ENCODE measurements around the gene TMEM47. TPM values are rescaled to one million over a fixed set of nuclear protein-coding genes. Genes with fewer than 3 reads are reported as not detected.

TMEM47 gene
- total and polyA plus RNA-seq, 9 donors: 15.4 to 49.2 (median 28.0) TPM

DNA sequence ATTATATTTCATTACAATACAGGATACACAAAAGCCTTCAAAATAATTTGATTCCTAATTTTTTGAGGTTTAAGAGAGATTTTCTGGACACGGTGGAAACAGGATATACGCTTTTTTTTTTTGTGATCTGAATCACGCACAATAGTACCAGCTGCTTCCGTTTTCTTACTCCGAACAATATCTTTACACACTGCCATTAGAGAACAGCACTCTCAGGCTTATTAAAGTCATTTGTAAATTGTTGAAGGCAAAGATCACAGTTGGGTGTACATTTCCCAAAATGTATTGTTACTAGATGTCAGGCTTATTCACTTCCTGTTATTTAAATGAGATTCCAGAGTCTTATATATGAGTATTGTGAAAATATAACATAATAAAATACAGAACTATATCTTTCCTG is 71.5 kb downstream of the TMEM47 start:
- no peak overlapping the region for H3K27ac ChIP-seq
- no peaks in the 10 kb centered on the region for H3K4me1 ChIP-seq (ENCODE audit: insufficient read depth)
- no peaks in the 10 kb centered on the region for H3K9me3 ChIP-seq
- H3K27me3 ChIP-seq: no peaks in the 10 kb centered on the region
- H3K4me3 ChIP-seq: no peak overlapping the region
- H3K36me3 ChIP-seq: no peaks in the 10 kb centered on the region
- TF ChIP-seq, protein P1, sequence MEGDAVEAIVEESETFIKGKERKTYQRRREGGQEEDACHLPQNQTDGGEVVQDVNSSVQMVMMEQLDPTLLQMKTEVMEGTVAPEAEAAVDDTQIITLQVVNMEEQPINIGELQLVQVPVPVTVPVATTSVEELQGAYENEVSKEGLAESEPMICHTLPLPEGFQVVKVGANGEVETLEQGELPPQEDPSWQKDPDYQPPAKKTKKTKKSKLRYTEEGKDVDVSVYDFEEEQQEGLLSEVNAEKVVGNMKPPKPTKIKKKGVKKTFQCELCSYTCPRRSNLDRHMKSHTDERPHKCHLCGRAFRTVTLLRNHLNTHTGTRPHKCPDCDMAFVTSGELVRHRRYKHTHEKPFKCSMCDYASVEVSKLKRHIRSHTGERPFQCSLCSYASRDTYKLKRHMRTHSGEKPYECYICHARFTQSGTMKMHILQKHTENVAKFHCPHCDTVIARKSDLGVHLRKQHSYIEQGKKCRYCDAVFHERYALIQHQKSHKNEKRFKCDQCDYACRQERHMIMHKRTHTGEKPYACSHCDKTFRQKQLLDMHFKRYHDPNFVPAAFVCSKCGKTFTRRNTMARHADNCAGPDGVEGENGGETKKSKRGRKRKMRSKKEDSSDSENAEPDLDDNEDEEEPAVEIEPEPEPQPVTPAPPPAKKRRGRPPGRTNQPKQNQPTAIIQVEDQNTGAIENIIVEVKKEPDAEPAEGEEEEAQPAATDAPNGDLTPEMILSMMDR (IDR thresholded peaks at IDR 0.05): no peak
- no peak for TF ChIP-seq POLR2A (IDR thresholded peaks at IDR 0.05)
- 70 to 84% (median 71%) methylated on average over 5 of the region's 5 CpGs for WGBS, 3 donors
- DNase-seq: no peak
- intact Hi-C loops (cut with DNase I): no loop called here

DNA sequence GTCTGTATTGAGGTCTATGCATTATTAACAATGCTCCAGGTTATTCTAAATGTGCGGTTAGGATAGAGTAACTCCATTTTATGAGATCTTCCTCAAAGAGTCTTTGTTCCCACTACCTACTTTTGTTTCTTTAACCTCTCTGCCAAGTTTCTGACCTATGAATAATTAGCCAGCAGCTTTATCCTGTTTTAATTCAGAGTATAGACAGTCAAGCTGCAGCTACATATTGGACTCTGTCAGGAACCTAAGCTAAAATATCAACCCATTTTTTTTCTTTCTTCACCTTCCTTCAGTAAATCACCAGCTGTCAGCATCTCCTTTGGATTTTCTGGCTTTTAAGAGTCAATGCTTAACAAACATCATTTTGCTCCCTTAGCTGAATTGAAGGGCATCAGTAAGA is 72.3 kb downstream of the TMEM47 start:
- DNase-seq: no peak
- no peaks in the 10 kb centered on the region for H3K4me1 ChIP-seq (ENCODE audit: insufficient read depth)
- H3K27me3 ChIP-seq: no peaks in the 10 kb centered on the region
- WGBS, 3 donors: 77 to 79% (median 77%) methylated on average over 1 of the region's 1 CpG
- no peaks in the 10 kb centered on the region for H3K9me3 ChIP-seq
- no peaks in the 10 kb centered on the region for H3K36me3 ChIP-seq
- TF ChIP-seq POLR2A (IDR thresholded peaks at IDR 0.05) (no peak), EP300 (IDR thresholded peaks at IDR 0.05) (no peak)
- TF ChIP-seq, protein P1 (IDR thresholded peaks at IDR 0.05): no peak
- intact Hi-C loops (cut with DNase I): no loop called here
- no peak overlapping the region for H3K4me3 ChIP-seq
- no peak overlapping the region for H3K27ac ChIP-seq

DNA sequence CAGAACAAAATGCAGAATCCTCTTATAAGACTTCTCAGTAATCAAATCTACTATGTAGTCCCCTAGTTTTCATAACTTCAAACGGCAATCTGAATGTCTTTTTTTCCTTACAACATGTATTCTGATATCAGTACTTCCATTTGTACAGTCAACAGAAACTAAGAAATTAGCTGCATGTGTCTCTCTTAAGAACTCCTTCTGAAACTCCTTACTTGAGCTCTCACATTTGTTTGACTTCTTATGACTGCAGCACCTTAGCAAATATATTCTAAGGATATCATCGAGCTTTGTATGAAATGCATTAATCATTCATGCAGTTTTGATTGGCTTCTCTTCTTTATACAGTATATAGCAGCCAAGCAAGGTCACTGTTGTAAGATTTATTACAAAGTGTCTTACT is 77.0 kb downstream of the TMEM47 start:
- 42 to 47% (median 44%) methylated on average over 2 of the region's 2 CpGs for WGBS, 3 donors
- Histone ChIP-seq H3K27ac (no peak overlapping the region), H3K4me3 (no peak overlapping the region), H3K4me1 (ENCODE audit: insufficient read depth) (no peaks in the 10 kb centered on the region), H3K27me3 (no peaks in the 10 kb centered on the region), H3K9me3 (no peaks in the 10 kb centered on the region), H3K36me3 (no peaks in the 10 kb centered on the region)
- no peak for DNase-seq
- TF ChIP-seq EP300 (IDR thresholded peaks at IDR 0.05) (no peak), POLR2A (IDR thresholded peaks at IDR 0.05) (no peak)
- TF ChIP-seq, protein P1 (IDR thresholded peaks at IDR 0.05): no peak
- intact Hi-C loops (cut with DNase I): no loop called here

DNA sequence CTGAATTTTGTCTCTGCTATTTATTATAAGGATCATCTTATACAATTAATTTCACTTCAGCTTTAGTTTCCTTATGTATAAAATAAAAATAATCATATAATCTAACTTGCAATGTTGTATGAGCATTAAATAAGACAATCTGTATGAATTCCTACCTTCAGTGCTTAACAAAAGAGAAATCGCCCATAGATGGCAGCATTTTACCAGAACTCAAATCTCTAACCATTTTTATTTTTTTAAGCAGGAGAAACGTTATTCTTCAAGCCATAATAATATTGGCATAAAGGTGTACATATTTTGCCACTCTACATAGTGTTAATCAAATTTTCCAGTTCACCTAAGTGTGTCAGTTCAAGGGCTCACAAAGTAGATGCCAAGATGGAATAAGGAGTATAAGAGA is 78.8 kb downstream of the TMEM47 start:
- H3K4me3 ChIP-seq: no peak overlapping the region
- intact Hi-C loops (cut with DNase I): loop anchor here in 1 of 4 donors (5.0 kb wide), 1 partner anchor 339 kb away; no protein-coding TSS in a partner anchor
- H3K36me3 ChIP-seq: no peaks in the 10 kb centered on the region
- no peaks in the 10 kb centered on the region for H3K27me3 ChIP-seq
- whole genome bisulfite sequencing, 3 donors: 0 to 2% (median 1%) methylated on average over 2 of the region's 2 CpGs
- no peaks in the 10 kb centered on the region for H3K9me3 ChIP-seq
- no peak for DNase-seq
- no peak for TF ChIP-seq EP300 (IDR thresholded peaks at IDR 0.05)
- TF ChIP-seq, protein P1 (IDR thresholded peaks at IDR 0.05): no peak
- TF ChIP-seq POLR2A (IDR thresholded peaks at IDR 0.05): no peak
- no peak overlapping the region for H3K27ac ChIP-seq
- H3K4me1 ChIP-seq (ENCODE audit: insufficient read depth): no peaks in the 10 kb centered on the region
